Esophagus (tissue), 2 donors: ENCODE data around the gene ITPR2. TPM values are rescaled to one million over a fixed set of nuclear protein-coding genes. Genes with fewer than 3 reads are reported as not detected.
"Not testable (repeated sequence)": the region's sequence is repeated elsewhere in the genome, so short reads cannot be mapped to it uniquely, and the experiment has no call there.

Experiments used
- H3K27ac ChIP-seq, 2 donors: one replicate each; pipeline ENCODE4 v1.5.1; 2013; ENCODE audit warnings: low read depth in 2 of 2, mild to moderate bottlenecking in 2 of 2, inconsistent platforms in 1 of 2, low read length in 1 of 2, moderate library complexity in 1 of 2
- H3K27me3 ChIP-seq, 2 donors: one replicate each; pipeline ENCODE4 v1.6.1; 2013; ENCODE audit warnings: low read length in 2 of 2, control low read depth in 1 of 2, mild to moderate bottlenecking in 1 of 2; ENCODE audit not compliant: insufficient read depth in 2 of 2, control insufficient read depth in 1 of 2
- H3K36me3 ChIP-seq, 2 donors: one replicate each; pipeline ENCODE4 v1.6.1; 2013; ENCODE audit warnings: low read length in 1 of 2; ENCODE audit not compliant: control insufficient read depth in 2 of 2, insufficient read depth in 2 of 2
- H3K4me1 ChIP-seq, 2 donors: one replicate each; pipeline ENCODE4 v1.6.1; 2013; ENCODE audit warnings: low read length in 1 of 2; ENCODE audit not compliant: control insufficient read depth in 2 of 2, insufficient read depth in 2 of 2
- H3K4me3 ChIP-seq, 2 donors: one replicate each; pipeline ENCODE4 v1.5.1; 2013; ENCODE audit warnings: low read length in 2 of 2, mild to moderate bottlenecking in 2 of 2, low read depth in 1 of 2, moderate library complexity in 1 of 2
- H3K9me3 ChIP-seq, 2 donors: one replicate each; pipeline ENCODE4 v1.6.1; 2013; ENCODE audit warnings: mild to moderate bottlenecking in 2 of 2, low read depth in 1 of 2, low read length in 1 of 2, moderate library complexity in 1 of 2; ENCODE audit not compliant: control insufficient read depth in 2 of 2, insufficient read depth in 1 of 2
- WGBS, 2 donors: extraction: QIAGEN DNeasy Blood & Tissue Kit; methylation state at CpG; one replicate each; pipeline ENCODE4 v1.1.7; 2013; 5-methylcytosine and 5-hydroxymethylcytosine counted together
- polyA plus RNA-seq, 2 donors: library from polyadenylated mRNA; stranded (reverse); fragments of 200-250 nt; gene quantifications; one replicate each; pipeline ENCODE4 v1.2.3, GENCODE V29; 2013
- donor health status: healthy with polysubstance abuse.
- donor health status: Bipolar disorder and iron deficiency.

Gene ITPR2
- polyA plus RNA-seq, 2 donors: 4.8 to 5.7 TPM

GRCh38 chr12:26524862-26525465 is 308.0 kb downstream of the ITPR2 start:
- Histone ChIP-seq H3K27ac (no peak overlapping the region), H3K27me3 (no peaks in the 10 kb centered on the region), H3K4me1 (no peaks in the 10 kb centered on the region), H3K36me3 (no peaks in the 10 kb centered on the region), H3K4me3 (no peak overlapping the region), H3K9me3 (peaks cover 0 to 2% of the 10 kb centered on the region in 2 donors)
- 97 to 98% methylated on average over 2 of the region's 2 CpGs for whole genome bisulfite sequencing, 2 donors

DNA sequence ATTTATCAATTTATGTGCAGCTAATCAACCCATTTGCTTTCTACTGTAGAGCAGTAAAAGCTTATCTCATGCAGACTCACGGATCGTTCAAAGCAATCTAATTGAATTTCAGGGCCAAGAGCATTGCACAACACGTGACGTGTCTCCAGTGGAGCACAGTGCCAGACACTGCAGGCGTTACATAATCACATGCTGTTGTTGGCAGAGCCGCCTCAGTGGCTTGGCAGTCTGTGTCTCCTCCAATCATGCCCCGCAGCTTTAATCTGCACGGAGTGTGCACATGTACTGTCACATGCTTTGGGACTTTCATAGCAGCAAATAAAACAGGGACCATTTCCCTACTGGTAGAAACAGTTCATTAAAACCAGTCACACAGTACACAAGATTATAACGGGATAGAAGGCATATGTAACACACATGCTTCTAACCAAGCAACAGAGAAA is 309.3 kb downstream of the ITPR2 start:
- no peaks in the 10 kb centered on the region for H3K27me3 ChIP-seq

GRCh38 chr12:26520869-26521268 is 312.1 kb downstream of the ITPR2 start:
- no peaks in the 10 kb centered on the region for H3K27me3 ChIP-seq
- H3K4me3 ChIP-seq: no peak overlapping the region
- no peaks in the 10 kb centered on the region for H3K4me1 ChIP-seq
- H3K36me3 ChIP-seq: no peaks in the 10 kb centered on the region
- H3K9me3 ChIP-seq: peaks cover 0 to 2% of the 10 kb centered on the region in 2 donors
- no peak overlapping the region for H3K27ac ChIP-seq

More for the DNA sequence above, 309.3 kb downstream of the ITPR2 start:
- no peak overlapping the region for H3K27ac ChIP-seq
- 25 to 27% methylated on average over 9 of the region's 9 CpGs for WGBS, 2 donors
- no peaks in the 10 kb centered on the region for H3K4me1 ChIP-seq
- peaks cover 0 to 2% of the 10 kb centered on the region in 2 donors for H3K9me3 ChIP-seq
- no peaks in the 10 kb centered on the region for H3K36me3 ChIP-seq
- H3K4me3 ChIP-seq: no peak overlapping the region

DNA sequence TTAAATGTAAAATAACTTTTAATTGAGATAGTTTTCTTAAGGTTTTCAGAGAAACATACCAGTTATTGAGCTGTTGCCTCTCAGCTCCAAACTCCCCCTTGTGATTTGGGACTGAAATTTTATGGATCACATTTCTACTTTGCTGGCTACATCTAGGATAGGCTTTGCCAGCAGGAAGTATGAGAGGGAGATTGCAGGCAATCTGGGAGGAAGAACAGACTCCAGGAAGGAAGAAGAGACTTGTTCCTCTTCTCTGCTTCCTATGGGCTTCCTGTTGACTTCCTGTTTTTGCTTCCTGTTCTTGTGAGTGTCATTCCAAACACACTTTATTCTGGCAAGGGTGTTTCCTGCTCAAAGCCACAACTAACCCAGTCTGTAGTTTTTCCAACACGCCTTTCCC is 312.9 kb downstream of the ITPR2 start:
- 36 to 83% methylated on average over 1 of the region's 1 CpG for WGBS, 2 donors
- no peaks in the 10 kb centered on the region for H3K36me3 ChIP-seq
- no peaks in the 10 kb centered on the region for H3K9me3 ChIP-seq
- H3K27me3 ChIP-seq: no peaks in the 10 kb centered on the region
- no peaks in the 10 kb centered on the region for H3K4me1 ChIP-seq
- H3K27ac ChIP-seq: no peak overlapping the region
- no peak overlapping the region for H3K4me3 ChIP-seq

DNA sequence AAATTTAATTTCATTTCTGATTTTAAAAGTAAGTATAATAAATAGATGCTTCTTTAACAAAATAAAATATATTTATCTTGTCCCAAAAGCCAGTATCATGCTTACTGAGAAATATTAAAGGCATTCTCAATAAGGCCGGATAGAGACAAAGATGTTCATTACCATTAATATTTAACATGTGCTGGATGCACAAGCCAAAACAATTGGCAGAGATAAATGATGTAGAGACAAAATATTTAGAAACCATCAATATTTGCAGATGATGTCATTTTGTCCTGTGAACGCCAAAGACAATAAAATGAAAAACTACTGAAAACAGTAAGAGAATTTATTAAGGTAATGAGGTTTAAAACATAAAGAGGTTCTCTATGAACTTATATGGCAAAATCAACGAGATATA is 313.5 kb downstream of the ITPR2 start:
- no peaks in the 10 kb centered on the region for H3K36me3 ChIP-seq
- WGBS, 2 donors: 88 to 92% methylated on average over 3 of the region's 3 CpGs

DNA sequence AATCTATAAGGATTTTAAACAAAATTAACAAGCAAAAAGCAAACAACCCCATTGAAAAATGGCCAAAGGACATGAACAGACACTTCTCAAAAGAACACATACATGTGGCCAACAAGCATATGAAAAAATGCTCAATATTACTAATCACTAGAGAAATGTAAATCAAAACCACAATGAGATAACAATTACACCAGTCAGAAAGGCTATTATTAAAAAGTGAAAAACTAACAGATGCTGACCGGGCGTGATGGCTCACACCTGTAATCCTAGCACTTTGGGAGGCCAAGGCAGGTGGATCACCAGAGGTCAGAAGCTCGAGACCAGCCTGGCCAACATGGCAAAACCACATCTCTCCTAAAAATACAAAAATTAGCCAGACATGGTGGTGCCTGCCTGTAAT is 315.7 kb downstream of the ITPR2 start:
- H3K4me3 ChIP-seq, H3K4me1 ChIP-seq, H3K27ac ChIP-seq, H3K36me3 ChIP-seq, H3K9me3 ChIP-seq, H3K27me3 ChIP-seq: not testable (repeated sequence)
- 68 to 81% methylated on average over 3 of the region's 3 CpGs for WGBS, 2 donors

More for the DNA sequence above, 313.5 kb downstream of the ITPR2 start:
- H3K4me1 ChIP-seq: no peaks in the 10 kb centered on the region
- no peaks in the 10 kb centered on the region for H3K27me3 ChIP-seq
- H3K4me3 ChIP-seq: no peak overlapping the region
- no peak overlapping the region for H3K27ac ChIP-seq
- no peaks in the 10 kb centered on the region for H3K9me3 ChIP-seq

DNA sequence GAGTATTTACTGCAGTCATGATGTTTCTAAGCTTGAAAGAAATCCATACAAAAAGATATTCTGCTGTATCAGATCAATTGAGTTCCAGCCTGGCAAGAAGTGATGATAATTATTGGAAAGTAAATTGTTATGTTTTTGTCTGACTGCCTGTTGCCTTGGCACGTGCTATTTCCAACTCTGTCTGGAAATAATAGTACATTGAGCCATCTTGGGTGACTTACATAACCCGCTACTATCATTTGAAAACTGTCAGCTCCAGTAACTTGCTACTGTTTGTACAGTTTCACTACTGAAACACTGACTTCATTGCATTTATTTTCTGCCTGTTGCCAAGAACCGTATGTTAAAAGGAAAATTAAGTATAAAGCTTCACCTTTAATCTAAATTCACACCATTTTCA is 318.6 kb downstream of the ITPR2 start:
- 55% methylated on average over 3 of the region's 3 CpGs for WGBS, 2 donors
- no peaks in the 10 kb centered on the region for H3K36me3 ChIP-seq
- no peaks in the 10 kb centered on the region for H3K27me3 ChIP-seq
- H3K27ac ChIP-seq: no peak overlapping the region
- H3K9me3 ChIP-seq: no peaks in the 10 kb centered on the region
- no peaks in the 10 kb centered on the region for H3K4me1 ChIP-seq
- no peak overlapping the region for H3K4me3 ChIP-seq

DNA sequence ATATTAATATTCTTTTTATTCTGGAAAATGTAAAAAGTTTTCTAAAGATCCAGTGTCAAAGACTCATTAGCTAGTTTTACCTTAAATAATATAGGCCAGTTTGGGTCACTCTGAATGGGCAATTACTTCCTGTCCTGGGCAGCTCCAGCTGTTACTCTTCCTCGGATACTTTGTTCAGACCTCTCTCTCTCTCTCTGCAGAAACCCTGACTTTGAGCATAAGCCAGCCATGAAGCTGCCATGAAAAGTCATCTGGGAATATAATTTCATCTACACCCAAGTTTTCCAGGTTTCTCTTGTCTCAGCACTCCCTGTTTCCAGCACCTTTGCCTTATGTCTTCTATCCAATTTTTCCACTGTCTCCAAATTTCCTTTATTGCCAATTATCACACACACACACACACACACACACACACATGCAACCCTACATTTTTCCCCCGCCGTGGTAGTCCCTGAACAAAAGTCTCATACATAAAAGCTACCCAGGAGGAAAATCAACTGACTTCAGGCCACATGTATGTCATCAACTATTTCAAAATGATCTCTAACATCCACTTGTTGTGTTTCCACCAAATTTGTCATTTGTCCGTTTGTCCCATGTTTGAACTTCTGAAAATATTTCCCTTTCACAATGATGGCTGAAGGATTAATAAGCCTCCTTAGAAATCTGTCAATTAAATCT is 319.5 kb downstream of the ITPR2 start:
- Histone ChIP-seq H3K36me3 (no peaks in the 10 kb centered on the region), H3K27ac (no peak overlapping the region), H3K4me1 (no peaks in the 10 kb centered on the region), H3K27me3 (no peaks in the 10 kb centered on the region), H3K9me3 (no peaks in the 10 kb centered on the region), H3K4me3 (no peak overlapping the region)
- WGBS, 2 donors: 83 to 87% methylated on average over 4 of the region's 4 CpGs

DNA sequence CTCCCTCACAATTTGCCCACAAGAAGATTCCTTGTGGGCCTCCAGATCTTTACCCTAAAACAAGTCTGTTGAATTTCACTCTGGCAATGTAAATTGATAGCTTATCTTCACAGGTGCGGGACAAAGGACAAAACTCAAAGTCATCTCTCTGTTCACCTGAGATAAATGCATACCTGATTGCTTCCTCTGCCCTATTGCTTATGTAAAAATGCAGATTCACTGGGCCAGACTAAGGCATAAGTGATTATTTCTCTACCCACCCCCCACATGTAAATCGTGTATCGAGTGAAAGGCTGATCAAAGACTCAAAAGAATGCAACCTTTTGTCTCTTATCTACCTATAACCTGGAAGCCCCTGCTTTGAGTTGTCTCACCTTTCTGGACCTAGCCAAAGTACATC is 320.8 kb downstream of the ITPR2 start:
- Histone ChIP-seq H3K4me3 (no peak overlapping the region), H3K4me1 (no peaks in the 10 kb centered on the region), H3K27ac (no peak overlapping the region), H3K9me3 (no peaks in the 10 kb centered on the region), H3K27me3 (no peaks in the 10 kb centered on the region), H3K36me3 (no peaks in the 10 kb centered on the region)
- 80 to 92% methylated on average over 3 of the region's 3 CpGs for WGBS, 2 donors

DNA sequence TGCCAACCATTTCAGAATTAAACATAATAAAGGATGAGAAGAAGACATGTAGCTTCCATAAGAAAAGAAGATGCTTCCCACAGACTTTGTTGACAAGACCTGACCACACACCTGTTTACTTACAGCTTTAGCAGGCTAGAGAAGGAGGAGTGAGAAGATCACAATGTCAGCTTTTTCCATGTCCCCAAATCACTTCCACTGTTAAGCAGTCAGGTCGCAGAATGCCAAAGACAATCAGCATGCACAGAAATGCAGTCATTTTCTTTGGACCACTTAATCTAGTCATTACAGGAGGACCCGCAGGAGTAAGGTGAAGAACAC is 322.7 kb downstream of the ITPR2 start:
- H3K4me1 ChIP-seq: no peaks in the 10 kb centered on the region

More for the DNA sequence above, 322.7 kb downstream of the ITPR2 start:
- Histone ChIP-seq H3K4me3 (no peak overlapping the region), H3K27me3 (no peaks in the 10 kb centered on the region), H3K27ac (no peak overlapping the region), H3K36me3 (no peaks in the 10 kb centered on the region), H3K9me3 (no peaks in the 10 kb centered on the region)
- WGBS, 2 donors: 90 to 95% methylated on average over 2 of the region's 2 CpGs
